ENCODE data around the gene PRKAR1B. TPM values are rescaled to one million over a fixed set of nuclear protein-coding genes. Genes with fewer than 3 reads are reported as not detected.

Gene PRKAR1B
- total RNA-seq, 1 experiment from 2014 or later = 9.6 TPM

DNA sequence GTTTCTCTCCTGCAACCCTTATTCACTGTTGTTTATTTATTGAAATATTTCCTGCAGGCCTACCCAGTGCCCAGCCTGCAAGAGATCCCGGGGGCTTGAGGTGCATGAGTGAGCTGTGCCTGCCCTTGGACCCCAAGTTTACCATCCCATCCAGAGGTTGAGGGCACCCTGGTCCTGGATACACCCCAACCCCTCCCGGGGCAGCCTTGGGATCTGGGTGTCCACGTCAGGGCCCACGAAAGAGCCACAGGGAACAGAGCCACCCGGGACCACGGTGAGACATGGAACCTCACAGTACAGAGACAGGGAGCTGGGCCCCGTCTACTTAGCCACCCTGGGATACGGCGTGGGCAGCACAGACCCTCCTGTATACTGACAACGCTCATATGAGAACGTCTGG is 178.7 kb downstream of the PRKAR1B start:
- Histone ChIP-seq H3K79me2 (ENCODE audit: low read length) (no peaks in the 10 kb centered on the region), H4K20me1 (ENCODE audit: insufficient read depth, low read depth, low read length) (no peaks in the 10 kb centered on the region), H3K4me2 (ENCODE audit: low read depth, low read length, poor library complexity, severe bottlenecking) (no peak overlapping the region), H3K9ac (ENCODE audit: low read length) (no peak overlapping the region), H3K9me3 (ENCODE audit: low read length) (no peaks in the 10 kb centered on the region), H3K9me2 (replicated peaks; ENCODE audit: insufficient read depth, low read length) (no peaks in the 10 kb centered on the region), H3K27me3 (ENCODE audit: low read length) (no peaks in the 10 kb centered on the region), H3K27ac (ENCODE audit: low read length) (no peak overlapping the region), H3K4me1 (ENCODE audit: low read length) (no peaks in the 10 kb centered on the region), H3K4me3 (ENCODE audit: low read length) (no peak overlapping the region), H2AFZ (ENCODE audit: low read length) (no peak overlapping the region), H3K36me3 (ENCODE audit: insufficient read depth, low read length) (no peaks in the 10 kb centered on the region)
- DNase-seq = no peak

DNA sequence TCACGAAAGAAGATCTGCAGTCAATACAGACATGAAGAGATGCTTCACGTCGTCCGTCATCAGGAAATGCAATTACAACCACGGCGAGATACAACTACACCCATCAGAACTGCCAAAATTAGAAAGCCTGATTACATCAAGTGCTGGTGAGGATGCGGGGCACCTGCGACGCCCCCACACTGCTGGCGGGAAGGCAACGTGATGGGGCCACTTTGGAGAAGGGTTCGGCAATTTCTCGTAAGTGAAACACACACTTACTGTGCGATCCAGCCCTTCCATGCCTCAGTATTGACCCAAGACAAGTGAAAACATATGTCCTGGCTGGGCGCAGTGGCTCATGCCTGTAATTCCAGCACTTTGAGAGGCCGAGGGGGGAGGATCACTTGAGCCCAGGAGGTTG is 181.6 kb downstream of the PRKAR1B start:
- no peaks in the 10 kb centered on the region for H3K9me2 ChIP-seq (replicated peaks; ENCODE audit: insufficient read depth, low read length)
- no peak for DNase-seq

DNA sequence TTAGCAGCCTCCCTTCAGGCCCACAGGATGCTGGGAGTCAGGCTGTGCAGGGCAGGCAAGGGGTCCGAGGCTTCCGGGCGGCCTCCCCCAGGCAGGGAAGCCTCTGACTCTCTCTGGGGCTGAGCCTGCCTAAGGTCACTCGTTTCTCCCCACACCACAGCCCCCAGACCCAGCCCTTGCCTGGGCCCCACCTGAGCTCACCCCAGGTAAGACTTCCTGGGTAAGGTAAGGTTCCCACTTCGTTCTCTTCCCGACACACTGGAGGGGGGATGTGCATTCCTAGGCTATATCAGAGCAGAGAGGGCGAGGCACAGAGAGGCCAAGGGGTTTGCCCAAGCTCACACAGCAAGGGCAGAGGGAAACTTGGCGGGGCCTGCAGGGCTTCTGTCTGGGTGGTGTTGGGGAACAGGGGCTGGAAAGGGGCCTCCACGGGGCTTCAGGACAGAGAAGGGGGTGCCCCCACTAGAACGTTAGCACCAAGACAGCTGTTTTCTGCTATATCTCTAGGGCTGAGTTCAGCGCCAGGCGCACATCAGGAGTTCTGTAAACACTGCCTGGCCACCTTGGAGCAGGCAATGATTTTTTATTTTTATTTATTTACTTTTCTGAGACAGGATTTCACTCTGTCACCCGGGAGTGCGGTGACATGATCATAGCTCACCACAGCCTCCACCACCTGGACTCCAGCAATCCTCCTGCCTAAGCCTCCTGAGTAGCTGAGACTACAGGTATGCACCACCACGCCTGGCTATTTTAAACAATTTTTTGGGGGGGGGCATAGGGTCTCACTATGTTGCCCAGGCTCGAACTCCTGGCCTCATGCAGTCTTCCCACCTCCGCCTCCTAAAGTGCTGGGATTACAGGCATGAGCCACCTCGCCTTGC is 182.5 kb downstream of the PRKAR1B start:
- H3K9me3 ChIP-seq (ENCODE audit: low read length) = no peaks in the 10 kb centered on the region

More for the DNA sequence above, 181.6 kb downstream of the PRKAR1B start:
- Histone ChIP-seq H3K79me2 (ENCODE audit: low read length) (no peaks in the 10 kb centered on the region), H3K36me3 (ENCODE audit: insufficient read depth, low read length) (no peaks in the 10 kb centered on the region), H3K4me2 (ENCODE audit: low read depth, low read length, poor library complexity, severe bottlenecking) (no peak overlapping the region), H3K27ac (ENCODE audit: low read length) (no peak overlapping the region), H3K4me3 (ENCODE audit: low read length) (no peak overlapping the region), H3K4me1 (ENCODE audit: low read length) (no peaks in the 10 kb centered on the region), H3K9ac (ENCODE audit: low read length) (no peak overlapping the region), H2AFZ (ENCODE audit: low read length) (no peak overlapping the region), H4K20me1 (ENCODE audit: insufficient read depth, low read depth, low read length) (no peaks in the 10 kb centered on the region), H3K9me3 (ENCODE audit: low read length) (no peaks in the 10 kb centered on the region), H3K27me3 (ENCODE audit: low read length) (no peaks in the 10 kb centered on the region)

DNA sequence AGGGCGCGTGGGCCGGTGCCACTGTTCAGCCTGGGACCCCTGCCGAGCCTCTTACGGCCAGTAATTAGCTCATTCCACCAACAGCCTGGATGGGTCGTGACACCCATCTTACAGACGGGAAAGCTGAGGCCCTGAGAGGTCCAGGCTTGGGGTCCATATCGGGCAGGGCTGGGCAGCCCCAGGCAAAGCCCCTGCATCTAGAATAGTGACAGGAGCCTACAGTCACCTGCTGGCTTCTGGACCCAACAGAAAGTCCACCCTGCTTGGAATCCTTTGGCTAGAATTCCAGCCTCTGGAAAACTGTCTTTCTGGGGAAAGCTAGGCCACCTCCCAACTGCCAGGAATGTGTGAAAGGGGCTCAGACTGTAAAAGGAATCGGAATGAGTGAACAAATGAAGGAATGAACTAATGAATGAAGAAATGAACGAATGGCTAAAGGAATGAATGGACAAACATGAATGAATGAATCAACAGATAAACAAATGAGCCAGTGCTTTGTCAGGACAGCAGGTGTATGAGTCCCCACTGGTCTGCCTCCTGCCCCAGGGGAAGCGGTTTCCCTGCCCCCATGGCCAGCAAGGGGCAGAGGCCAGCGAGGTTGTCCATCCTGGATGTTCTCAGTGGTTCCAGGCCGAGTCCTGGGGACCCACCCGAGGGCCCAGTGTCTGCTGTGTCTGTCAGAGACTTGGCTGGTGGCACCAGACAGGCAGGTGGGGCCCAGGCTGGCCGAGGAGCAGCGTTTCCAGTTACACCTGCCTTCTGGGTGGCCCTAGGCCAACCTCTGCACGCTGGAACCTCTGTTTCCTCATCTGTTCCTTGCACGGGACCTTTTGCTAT is 183.4 kb downstream of the PRKAR1B start:
- H4K20me1 ChIP-seq (ENCODE audit: insufficient read depth, low read depth, low read length) = no peaks in the 10 kb centered on the region
- no peak overlapping the region for H3K4me3 ChIP-seq (ENCODE audit: low read length)
- no peaks in the 10 kb centered on the region for H3K27me3 ChIP-seq (ENCODE audit: low read length)
- no peak overlapping the region for H3K27ac ChIP-seq (ENCODE audit: low read length)
- DNase-seq = no peak
- H3K9ac ChIP-seq (ENCODE audit: low read length) = no peak overlapping the region
- no peaks in the 10 kb centered on the region for H3K4me1 ChIP-seq (ENCODE audit: low read length)
- H3K36me3 ChIP-seq (ENCODE audit: insufficient read depth, low read length) = no peaks in the 10 kb centered on the region
- H3K4me2 ChIP-seq (ENCODE audit: low read depth, low read length, poor library complexity, severe bottlenecking) = no peak overlapping the region
- H3K9me3 ChIP-seq (ENCODE audit: low read length) = no peaks in the 10 kb centered on the region
- H2AFZ ChIP-seq (ENCODE audit: low read length) = no peak overlapping the region
- no peaks in the 10 kb centered on the region for H3K79me2 ChIP-seq (ENCODE audit: low read length)
- H3K9me2 ChIP-seq (replicated peaks; ENCODE audit: insufficient read depth, low read length) = no peaks in the 10 kb centered on the region

More for the DNA sequence above, 182.5 kb downstream of the PRKAR1B start:
- Histone ChIP-seq H3K27me3 (ENCODE audit: low read length) (no peaks in the 10 kb centered on the region), H3K4me3 (ENCODE audit: low read length) (no peak overlapping the region), H3K27ac (ENCODE audit: low read length) (no peak overlapping the region), H3K79me2 (ENCODE audit: low read length) (no peaks in the 10 kb centered on the region), H3K4me2 (ENCODE audit: low read depth, low read length, poor library complexity, severe bottlenecking) (no peak overlapping the region), H3K9ac (ENCODE audit: low read length) (no peak overlapping the region), H3K9me2 (replicated peaks; ENCODE audit: insufficient read depth, low read length) (no peaks in the 10 kb centered on the region), H4K20me1 (ENCODE audit: insufficient read depth, low read depth, low read length) (no peaks in the 10 kb centered on the region), H3K36me3 (ENCODE audit: insufficient read depth, low read length) (no peaks in the 10 kb centered on the region), H3K4me1 (ENCODE audit: low read length) (no peaks in the 10 kb centered on the region), H2AFZ (ENCODE audit: low read length) (no peak overlapping the region)
- no peak for DNase-seq

DNA sequence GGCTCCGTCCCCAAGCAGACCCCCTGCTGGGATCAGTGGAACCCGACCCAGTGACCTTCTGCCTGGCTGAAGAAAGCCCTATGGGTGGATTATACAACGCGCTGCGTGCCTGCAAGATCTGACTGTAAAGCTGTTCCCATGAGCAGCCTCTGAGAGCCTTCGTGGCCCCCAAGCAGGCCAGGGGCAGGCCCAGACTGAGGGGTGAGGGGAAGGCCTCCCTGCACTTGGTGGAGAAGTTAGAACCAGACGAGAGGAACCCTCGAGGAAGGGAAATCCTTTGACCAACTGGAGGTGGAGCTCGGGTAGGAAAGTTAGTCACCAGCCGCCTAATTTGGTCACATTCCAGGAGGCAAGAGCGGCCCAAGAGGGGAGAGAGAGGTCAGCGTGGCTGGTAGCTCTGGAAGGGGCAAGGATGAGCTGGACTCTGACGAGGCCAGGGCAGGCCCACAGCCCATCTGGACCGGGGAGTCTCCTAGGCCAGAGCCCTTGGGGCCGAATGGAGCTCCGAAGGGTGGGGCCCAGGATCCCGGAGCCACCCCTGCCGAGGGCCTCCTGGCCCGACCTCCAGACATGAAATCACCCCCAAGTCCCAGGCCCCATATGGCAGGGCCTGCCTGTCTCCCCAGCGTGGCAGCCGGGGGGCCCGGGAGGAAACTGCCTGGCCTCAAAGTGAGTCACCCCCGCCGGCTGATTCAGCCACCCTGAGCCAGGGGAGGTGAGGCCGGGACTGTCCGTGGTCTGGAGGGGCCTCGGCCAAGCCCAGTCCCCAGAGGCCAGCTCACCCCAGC is 184.2 kb downstream of the PRKAR1B start:
- no peaks in the 10 kb centered on the region for H3K9me2 ChIP-seq (replicated peaks; ENCODE audit: insufficient read depth, low read length)
- DNase-seq = no peak
- H3K4me2 ChIP-seq (ENCODE audit: low read depth, low read length, poor library complexity, severe bottlenecking) = no peak overlapping the region
- H3K9me3 ChIP-seq (ENCODE audit: low read length) = no peaks in the 10 kb centered on the region
- H3K27ac ChIP-seq (ENCODE audit: low read length) = no peak overlapping the region
- no peaks in the 10 kb centered on the region for H3K79me2 ChIP-seq (ENCODE audit: low read length)
- H4K20me1 ChIP-seq (ENCODE audit: insufficient read depth, low read depth, low read length) = no peaks in the 10 kb centered on the region
- no peak overlapping the region for H3K4me3 ChIP-seq (ENCODE audit: low read length)
- H2AFZ ChIP-seq (ENCODE audit: low read length) = no peak overlapping the region
- H3K4me1 ChIP-seq (ENCODE audit: low read length) = no peaks in the 10 kb centered on the region
- no peaks in the 10 kb centered on the region for H3K27me3 ChIP-seq (ENCODE audit: low read length)
- H3K36me3 ChIP-seq (ENCODE audit: insufficient read depth, low read length) = no peaks in the 10 kb centered on the region
- H3K9ac ChIP-seq (ENCODE audit: low read length) = no peak overlapping the region

DNA sequence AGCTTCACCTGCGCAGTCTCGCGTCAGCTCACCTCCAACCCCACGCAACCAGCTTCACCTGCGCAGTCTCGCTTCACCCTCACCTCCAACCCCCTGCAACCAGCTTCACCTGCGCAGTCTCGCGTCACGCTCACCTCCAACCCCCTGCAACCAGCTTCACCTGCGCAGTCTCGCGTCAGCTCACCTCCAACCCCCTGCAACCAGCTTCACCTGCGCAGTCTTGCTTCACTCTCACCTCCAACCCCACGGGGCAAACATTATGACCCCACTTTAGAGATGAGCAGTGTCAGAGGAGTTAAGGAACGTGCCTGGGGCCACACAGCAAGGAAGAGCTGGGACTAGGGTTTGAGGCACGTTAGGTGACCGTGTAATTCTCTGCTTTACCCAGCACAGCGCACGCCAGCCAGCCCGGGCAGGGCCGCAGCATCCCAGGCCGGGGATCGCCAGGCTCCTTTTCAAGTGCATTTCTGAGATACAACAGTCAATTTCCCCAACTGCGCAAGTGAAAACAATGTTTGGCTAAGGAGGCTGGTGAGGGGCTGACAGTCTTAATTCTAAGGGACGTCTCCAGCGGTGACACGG is 184.9 kb downstream of the PRKAR1B start:
- Histone ChIP-seq H3K36me3 (ENCODE audit: insufficient read depth, low read length) (no peaks in the 10 kb centered on the region), H3K4me3 (ENCODE audit: low read length) (no peak overlapping the region), H3K4me1 (ENCODE audit: low read length) (no peaks in the 10 kb centered on the region), H3K27me3 (ENCODE audit: low read length) (no peaks in the 10 kb centered on the region), H4K20me1 (ENCODE audit: insufficient read depth, low read depth, low read length) (no peaks in the 10 kb centered on the region), H3K79me2 (ENCODE audit: low read length) (no peaks in the 10 kb centered on the region), H3K4me2 (ENCODE audit: low read depth, low read length, poor library complexity, severe bottlenecking) (no peak overlapping the region), H3K9me3 (ENCODE audit: low read length) (no peaks in the 10 kb centered on the region), H3K9me2 (replicated peaks; ENCODE audit: insufficient read depth, low read length) (no peaks in the 10 kb centered on the region), H2AFZ (ENCODE audit: low read length) (no peak overlapping the region), H3K27ac (ENCODE audit: low read length) (no peak overlapping the region), H3K9ac (ENCODE audit: low read length) (no peak overlapping the region)
- DNase-seq = no peak

DNA sequence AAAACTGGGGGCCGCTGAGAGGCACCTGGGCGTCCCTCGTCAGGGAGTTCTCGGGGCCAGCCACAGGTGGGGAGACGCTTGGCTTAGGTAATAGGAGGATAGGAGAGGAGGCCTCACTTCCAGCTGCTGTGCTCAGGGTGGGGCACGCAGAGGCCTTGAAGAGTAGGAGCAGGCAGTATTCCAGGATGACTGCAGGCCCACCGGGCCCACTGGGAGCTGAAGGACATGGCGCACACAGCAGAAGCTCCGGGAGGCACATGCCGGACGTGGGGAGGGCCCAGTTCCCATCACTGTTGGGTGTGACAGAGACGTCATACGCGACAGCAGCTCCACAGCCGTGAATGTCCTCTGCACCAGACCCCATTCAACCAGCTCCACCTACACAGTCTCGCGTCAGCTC is 185.4 kb downstream of the PRKAR1B start:
- H3K9ac ChIP-seq (ENCODE audit: low read length) = no peak overlapping the region
- H2AFZ ChIP-seq (ENCODE audit: low read length) = no peak overlapping the region
- no peak for DNase-seq
- no peak overlapping the region for H3K27ac ChIP-seq (ENCODE audit: low read length)
- H3K27me3 ChIP-seq (ENCODE audit: low read length) = no peaks in the 10 kb centered on the region
- no peak overlapping the region for H3K4me3 ChIP-seq (ENCODE audit: low read length)
- H3K4me2 ChIP-seq (ENCODE audit: low read depth, low read length, poor library complexity, severe bottlenecking) = no peak overlapping the region
- H3K9me3 ChIP-seq (ENCODE audit: low read length) = no peaks in the 10 kb centered on the region
- no peaks in the 10 kb centered on the region for H3K79me2 ChIP-seq (ENCODE audit: low read length)
- H4K20me1 ChIP-seq (ENCODE audit: insufficient read depth, low read depth, low read length) = no peaks in the 10 kb centered on the region
- H3K4me1 ChIP-seq (ENCODE audit: low read length) = no peaks in the 10 kb centered on the region
- H3K9me2 ChIP-seq (replicated peaks; ENCODE audit: insufficient read depth, low read length) = no peaks in the 10 kb centered on the region
- H3K36me3 ChIP-seq (ENCODE audit: insufficient read depth, low read length) = no peaks in the 10 kb centered on the region

All from Karpas-422 (cell line).